Esophagus squamous epithelium (tissue), 4 donors: Measurements from ENCODE around the gene FAM53B.

Experiments used
- POLR2A ChIP-seq, 4 donors: fragments of 450-650 bp; IDR thresholded peaks; one replicate each; pipeline ENCODE4 v1.6.1; 2017; ENCODE audit warnings: antibody characterized with exemption in 4 of 4, mild to moderate bottlenecking in 4 of 4, moderate library complexity in 3 of 4
- TF ChIP-seq, protein P1 (sequence below), 6 experiments: fragments of 450-650 bp in 4 of 6; fragments of 200-600 bp in 2 of 6; sonication (generic) in 2 of 6; IDR thresholded peaks; one replicate each; pipeline ENCODE4 v1.5.1; 2016 to 2019; ENCODE audit warnings: antibody characterized with exemption in 6 of 6, mild to moderate bottlenecking in 4 of 6, moderate library complexity in 4 of 6

DNA sequence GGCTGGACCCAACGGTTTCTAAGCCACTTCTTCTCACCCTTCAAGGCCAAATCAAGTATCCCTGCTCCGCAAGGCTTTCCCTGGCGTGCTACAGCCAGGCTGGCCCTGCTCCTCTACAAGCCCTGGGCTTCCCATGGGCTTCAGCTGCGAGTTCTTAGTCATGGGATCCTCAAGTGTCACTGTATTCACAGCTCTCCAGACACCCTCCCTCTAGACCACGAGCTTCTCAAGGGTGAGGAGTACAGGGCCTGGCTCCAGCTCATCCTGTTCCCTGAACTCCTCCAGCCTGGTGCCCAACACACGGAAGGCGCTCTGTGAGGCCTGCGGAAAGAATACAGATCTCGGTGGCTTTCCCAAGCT, 38.8 kb downstream of the FAM53B start:
- TF ChIP-seq, protein P1, sequence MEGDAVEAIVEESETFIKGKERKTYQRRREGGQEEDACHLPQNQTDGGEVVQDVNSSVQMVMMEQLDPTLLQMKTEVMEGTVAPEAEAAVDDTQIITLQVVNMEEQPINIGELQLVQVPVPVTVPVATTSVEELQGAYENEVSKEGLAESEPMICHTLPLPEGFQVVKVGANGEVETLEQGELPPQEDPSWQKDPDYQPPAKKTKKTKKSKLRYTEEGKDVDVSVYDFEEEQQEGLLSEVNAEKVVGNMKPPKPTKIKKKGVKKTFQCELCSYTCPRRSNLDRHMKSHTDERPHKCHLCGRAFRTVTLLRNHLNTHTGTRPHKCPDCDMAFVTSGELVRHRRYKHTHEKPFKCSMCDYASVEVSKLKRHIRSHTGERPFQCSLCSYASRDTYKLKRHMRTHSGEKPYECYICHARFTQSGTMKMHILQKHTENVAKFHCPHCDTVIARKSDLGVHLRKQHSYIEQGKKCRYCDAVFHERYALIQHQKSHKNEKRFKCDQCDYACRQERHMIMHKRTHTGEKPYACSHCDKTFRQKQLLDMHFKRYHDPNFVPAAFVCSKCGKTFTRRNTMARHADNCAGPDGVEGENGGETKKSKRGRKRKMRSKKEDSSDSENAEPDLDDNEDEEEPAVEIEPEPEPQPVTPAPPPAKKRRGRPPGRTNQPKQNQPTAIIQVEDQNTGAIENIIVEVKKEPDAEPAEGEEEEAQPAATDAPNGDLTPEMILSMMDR (IDR thresholded peaks at IDR 0.05), result no peak
- no peak for TF ChIP-seq POLR2A (IDR thresholded peaks at IDR 0.05)
